Transverse colon (tissue), 4 donors: Measurements from ENCODE around the gene RALGAPA1. TPM values are rescaled to one million over a fixed set of nuclear protein-coding genes. Genes with fewer than 3 reads are reported as not detected.
"Not testable (repeated sequence)": the region's sequence is repeated elsewhere in the genome, so short reads cannot be mapped to it uniquely, and the experiment has no call there.

ENCODE experiments used
- DNase-seq: peaks from one replicate; pipeline ENCODE4 v3.0.0-alpha.2; 2019
- H3K27ac ChIP-seq, 4 donors: fragments of 200-600 bp; sonication (generic); 2 replicates each; pipeline ENCODE4 v1.5.1; 2016 to 2018; ENCODE audit warnings: inconsistent platforms in 4 of 4
- H3K27me3 ChIP-seq: fragments of 200-600 bp; sonication (generic); 2 replicates; pipeline ENCODE4 v1.5.1; 2017; ENCODE audit warnings: inconsistent platforms
- H3K36me3 ChIP-seq, 4 donors: fragments of 200-600 bp; sonication (generic); 2 replicates each; pipeline ENCODE4 v1.5.1; 2017 to 2019; ENCODE audit warnings: inconsistent platforms in 4 of 4
- H3K4me1 ChIP-seq, 4 donors: fragments of 200-600 bp; sonication (generic); 2 replicates each; pipeline ENCODE4 v1.5.1; 2017 to 2020; ENCODE audit warnings: inconsistent platforms in 4 of 4
- H3K4me3 ChIP-seq, 4 donors: fragments of 200-600 bp; sonication (generic); 1 replicate in 1 of 4; 2 replicates in 3 of 4; pipeline versions ENCODE4 v1.5.1 to v1.6.1; 2017 to 2019; ENCODE audit warnings: inconsistent platforms in 4 of 4
- H3K9me3 ChIP-seq, 2 donors: fragments of 200-600 bp; sonication (generic); 2 replicates each; pipeline ENCODE4 v1.5.1; 2017 to 2019; ENCODE audit warnings: inconsistent platforms in 2 of 2
- CTCF ChIP-seq, 5 experiments: fragments of 200-600 bp in 3 of 5; fragments of 450-650 bp in 2 of 5; sonication (generic) in 3 of 5; IDR thresholded peaks; 1 replicate in 2 of 5; 2 replicates in 3 of 5; pipeline ENCODE4 v1.5.1; 2016 to 2017; ENCODE audit warnings: antibody characterized with exemption in 5 of 5, inconsistent platforms in 3 of 5, mild to moderate bottlenecking in 2 of 5, moderate library complexity in 1 of 5
- EP300 ChIP-seq: sonication (generic); formaldehyde crosslinking; IDR thresholded peaks from one replicate; pipeline ENCODE4 v1.6.1; 2017; ENCODE audit warnings: antibody characterized with exemption, low read depth
- POLR2A ChIP-seq: fragments of 450-650 bp; IDR thresholded peaks from one replicate; pipeline ENCODE4 v1.6.1; 2016; ENCODE audit warnings: antibody characterized with exemption, mild to moderate bottlenecking, moderate library complexity
- POLR2AphosphoS5 ChIP-seq, 3 donors: sonication (generic); formaldehyde crosslinking; IDR thresholded peaks; one replicate each; pipeline ENCODE4 v1.6.1; 2016; ENCODE audit warnings: antibody characterized with exemption in 3 of 3
- WGBS, 2 donors: methylation state at CpG; one replicate each; pipeline ENCODE4 v1.1.5; 2018; ENCODE audit warnings: low coverage in 1 of 2; 5-methylcytosine and 5-hydroxymethylcytosine counted together
- in situ Hi-C, 4 donors: fragments of 200-750 bp; cut with MboI; loops; one replicate each; pipeline versions ENCODE4 v1.15.0 to v1.15.1; 2017; ENCODE audit warnings: low sequenced_read_pairs in 3 of 4, low pct_ligation_motif_present in 1 of 4, low pct_unique_long_range_greater_than_20kb in 1 of 4
- intact Hi-C: fragments of 100-400 bp; cut with DNase I; formaldehyde crosslinking; loops from one replicate; pipeline ENCODE4 v1.15.1; 2023; ENCODE audit warnings: low total_unique reads
- total RNA-seq, 4 donors: library from RNA; depleted of rRNA; stranded (reverse); fragments of >200 nt; gene quantifications; one replicate each; pipeline ENCODE4 v1.1.0, GENCODE V29; 2016

The RALGAPA1 gene
- total RNA-seq, 4 donors from 2014 or later = 84.7 to 122 (median 119) TPM

- H3K4me3 ChIP-seq = peak overlapping the region; percentile 18 to 86 (median 74)
- no peaks in the 10 kb centered on the region for H3K9me3 ChIP-seq
- no peaks in the 10 kb centered on the region for H3K36me3 ChIP-seq
- in situ Hi-C loops (no loop called here), intact Hi-C loops (no loop called here)
- peaks cover 0 to 17% (median 6%) of the 10 kb centered on the region in 4 donors for H3K4me1 ChIP-seq
- TF ChIP-seq CTCF (IDR thresholded peaks at IDR 0.05) = no peak
- no peak for TF ChIP-seq POLR2AphosphoS5 (IDR thresholded peaks at IDR 0.05)
- no peak for TF ChIP-seq POLR2A
- no peak for TF ChIP-seq EP300
- peak overlapping the region; percentile 94 to 99 (median 98) for H3K27ac ChIP-seq
- H3K27me3 ChIP-seq = no peaks in the 10 kb centered on the region
- no peak for DNase-seq
- WGBS, 2 donors = 0% methylated on average over 3 to 6 of the region's 6 CpGs
Observed at GRCh38 chr14:35825968-35826217, 16.8 kb upstream of the RALGAPA1 start.

- intact Hi-C loops, H3K27me3 ChIP-seq, H3K27ac ChIP-seq, DNase-seq, H3K36me3 ChIP-seq, H3K9me3 ChIP-seq, H3K4me3 ChIP-seq: not testable (repeated sequence)
- 93% methylated on average over 5 of the region's 55 CpGs; no CpG with 5 or more reads in 1 of the 2 donors for WGBS, 2 donors
- H3K4me1 ChIP-seq = peaks cover 0 to 17% (median 6%) of the 10 kb centered on the region in 4 donors
- in situ Hi-C loops = loop anchor here in 1 of 4 donors (25.0 kb wide), 1 partner anchor 687 kb away; no protein-coding TSS in a partner anchor
Observed at GRCh38 chr14:35824446-35825165, 15.5 kb upstream of the RALGAPA1 start.

GRCh38 chr14:35822501-35822900 lies 13.4 kb upstream of the RALGAPA1 start:
- WGBS, 2 donors = 73 to 83% methylated on average over 1 to 3 of the region's 3 CpGs
- Histone ChIP-seq H3K4me1 (peaks cover 0 to 14% (median 5%) of the 10 kb centered on the region in 4 donors), H3K36me3 (no peaks in the 10 kb centered on the region), H3K27ac (no peak overlapping the region), H3K4me3 (no peak overlapping the region), H3K27me3 (no peaks in the 10 kb centered on the region), H3K9me3 (no peaks in the 10 kb centered on the region)
- in situ Hi-C loops = loop anchor here in 1 of 4 donors (25.0 kb wide), 1 partner anchor 685 kb away; no protein-coding TSS in a partner anchor
- no peak for TF ChIP-seq POLR2A
- no peak for TF ChIP-seq CTCF (IDR thresholded peaks at IDR 0.05)
- TF ChIP-seq EP300 = no peak
- no peak for TF ChIP-seq POLR2AphosphoS5 (IDR thresholded peaks at IDR 0.05)
- intact Hi-C loops = no loop called here
- no peak for DNase-seq

GRCh38 chr14:35821564-35822411 lies 12.7 kb upstream of the RALGAPA1 start:
- 24 to 26% methylated on average over 7 of the region's 7 CpGs for WGBS, 2 donors
- in situ Hi-C loops (loop anchor here in 1 of 4 donors (25.0 kb wide), 1 partner anchor 684 kb away; no protein-coding TSS in a partner anchor), intact Hi-C loops (no loop called here)
- Histone ChIP-seq H3K4me3 (no peak overlapping the region), H3K27ac (no peak overlapping the region), H3K9me3 (no peaks in the 10 kb centered on the region), H3K36me3 (no peaks in the 10 kb centered on the region), H3K4me1 (peaks cover 0 to 10% (median 0%) of the 10 kb centered on the region in 4 donors), H3K27me3 (no peaks in the 10 kb centered on the region)
- TF ChIP-seq POLR2A (no peak), CTCF (IDR thresholded peaks at IDR 0.05) (peak; percentile 62 to 77 (median 68))
- no peak for DNase-seq
